Occipital lobe (tissue), 2 donors: ENCODE data around the gene COL25A1. TPM values are rescaled to one million over a fixed set of nuclear protein-coding genes. Genes with fewer than 3 reads are reported as not detected.
"Not testable (repeated sequence)": the region's sequence is repeated elsewhere in the genome, so short reads cannot be mapped to it uniquely, and the experiment has no call there.

Experiments
- DNase-seq: peaks from one replicate; lab custom pipeline; 2025; lab: John Stamatoyannopoulos, UW
- total RNA-seq: library from RNA; depleted of rRNA; stranded (reverse); fragments of >200 nt; gene quantifications from one replicate; pipeline ENCODE4 v1.2.3, GENCODE V29; 2014

Gene COL25A1
- total RNA-seq, 1 donor from 2014 or later: 6.4 TPM

DNA sequence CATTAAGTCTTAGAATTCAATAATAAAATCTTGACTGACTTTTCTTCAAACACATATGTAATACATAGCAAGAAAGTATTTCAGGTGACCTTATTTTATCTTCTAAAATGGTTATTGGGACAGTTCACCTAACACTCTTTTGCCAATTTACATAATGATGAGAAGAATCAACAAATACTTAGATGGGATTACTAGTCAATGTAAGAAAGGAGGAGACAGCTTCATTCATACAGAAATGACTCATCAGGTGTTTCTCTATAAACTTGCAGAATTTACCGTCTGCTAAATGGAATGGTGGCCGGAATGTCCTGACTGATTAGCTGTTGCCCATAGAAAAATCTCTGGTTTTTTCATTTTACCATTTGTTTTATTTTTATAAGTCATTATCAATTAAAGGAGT, 424.6 kb downstream of the COL25A1 start:
- no peak for DNase-seq

DNA sequence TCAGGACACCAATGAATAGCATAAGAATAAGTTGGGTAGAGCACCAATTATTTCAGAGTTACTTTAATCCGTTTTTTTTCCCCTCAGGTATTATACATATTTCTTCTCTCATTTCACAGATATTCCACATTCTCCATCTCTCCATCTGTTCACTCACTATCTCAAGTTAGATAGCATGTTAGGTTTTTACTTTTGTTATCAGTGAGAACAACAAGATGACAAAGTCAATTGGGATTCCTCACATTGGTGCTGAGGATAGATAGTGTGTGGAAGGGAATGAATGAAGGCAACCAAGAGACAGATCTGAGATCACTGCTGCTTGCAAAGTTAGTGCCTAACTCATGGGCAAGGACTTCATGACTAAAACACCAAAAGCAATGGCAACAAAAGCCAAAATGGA, 427.7 kb downstream of the COL25A1 start:
- DNase-seq: no peak

DNA sequence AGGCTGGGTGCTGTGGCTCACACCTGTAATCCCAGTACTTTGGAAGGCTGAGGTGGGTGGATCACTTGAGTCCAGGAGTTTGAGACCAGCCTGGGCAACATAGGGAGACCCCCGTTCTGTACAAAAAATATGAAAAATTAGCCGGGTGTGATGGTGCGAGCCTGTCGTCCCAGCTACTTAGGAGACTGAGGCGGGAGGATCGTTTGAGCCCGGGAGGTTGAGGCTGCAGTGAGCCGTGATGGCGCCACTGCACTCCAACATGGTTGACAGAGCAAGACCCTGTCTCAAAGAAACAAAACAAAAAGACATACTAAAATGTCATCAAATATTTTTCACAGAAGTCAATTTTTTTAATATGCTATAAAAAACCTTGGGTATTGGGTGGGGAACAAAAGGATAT, 432.5 kb downstream of the COL25A1 start:
- not testable (repeated sequence) for DNase-seq

DNA sequence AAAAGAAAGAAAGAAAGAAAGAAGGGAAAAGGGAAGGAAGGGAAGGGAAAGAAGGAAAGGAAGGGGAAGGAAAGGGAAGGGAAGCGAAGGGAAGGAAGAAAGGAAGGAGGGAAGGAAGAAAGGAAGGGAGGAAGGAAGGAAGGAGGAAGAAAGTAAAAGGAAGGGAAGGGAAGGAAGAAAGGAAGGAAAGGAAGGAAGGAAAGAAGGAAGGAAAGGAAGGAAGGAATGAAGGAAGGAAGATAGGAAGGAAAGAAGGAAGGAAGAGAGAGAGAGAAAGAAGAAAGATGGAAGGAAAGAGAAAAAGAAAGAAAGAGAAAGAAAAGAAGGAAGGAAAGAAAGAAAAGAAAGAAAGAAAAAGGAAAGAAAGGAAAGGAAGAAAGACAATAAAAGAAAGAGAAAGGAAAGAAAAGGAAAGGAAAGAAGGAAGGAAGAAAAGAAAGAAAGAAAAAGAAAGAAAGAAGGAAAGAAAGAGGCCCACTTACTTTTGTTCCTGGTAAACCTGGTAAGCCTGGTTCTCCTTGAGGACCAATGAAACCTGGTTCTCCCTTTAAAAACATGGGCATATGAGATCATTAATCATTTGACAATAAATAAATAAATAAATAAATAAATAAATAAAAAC, 433.7 kb downstream of the COL25A1 start:
- DNase-seq: no peak

DNA sequence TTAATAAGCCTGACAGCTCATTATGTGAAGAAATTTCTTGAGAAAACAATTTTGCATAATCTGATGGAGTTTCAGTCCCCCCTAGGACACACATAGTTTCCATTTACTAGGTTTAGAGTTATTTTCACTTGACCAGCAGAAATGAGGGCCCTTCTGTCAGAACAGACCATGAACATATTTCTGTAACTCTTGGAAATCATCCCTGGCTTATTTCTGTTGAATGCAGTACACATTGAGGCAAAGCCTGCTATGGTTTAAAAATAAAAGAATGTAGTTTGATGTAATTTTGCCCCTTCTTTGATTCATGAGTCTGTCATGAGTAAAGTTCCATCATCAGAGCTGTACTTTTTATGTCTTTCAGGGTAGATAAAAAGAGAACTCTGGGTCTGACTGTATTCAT, 435.0 kb downstream of the COL25A1 start:
- no peak for DNase-seq

DNA sequence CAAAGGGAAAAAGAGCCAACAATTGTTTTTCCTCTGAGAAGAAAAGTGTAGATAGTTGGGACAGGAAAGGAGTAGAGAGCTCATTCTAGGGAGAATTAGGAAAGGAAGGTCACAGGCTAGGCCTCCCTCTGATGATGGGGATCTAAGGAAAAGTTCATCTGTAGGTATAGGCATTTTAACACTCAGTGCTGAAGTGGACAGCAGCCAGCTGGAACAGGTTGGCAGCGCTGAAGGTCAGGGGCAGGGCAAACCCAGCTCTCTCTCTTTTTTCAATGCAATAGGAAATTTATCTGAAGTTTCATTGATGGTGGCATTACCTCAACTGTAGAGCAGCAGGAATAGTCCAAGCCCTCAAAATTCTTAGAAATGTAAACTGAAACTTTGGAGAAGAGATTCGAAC, 441.1 kb downstream of the COL25A1 start:
- no peak for DNase-seq

DNA sequence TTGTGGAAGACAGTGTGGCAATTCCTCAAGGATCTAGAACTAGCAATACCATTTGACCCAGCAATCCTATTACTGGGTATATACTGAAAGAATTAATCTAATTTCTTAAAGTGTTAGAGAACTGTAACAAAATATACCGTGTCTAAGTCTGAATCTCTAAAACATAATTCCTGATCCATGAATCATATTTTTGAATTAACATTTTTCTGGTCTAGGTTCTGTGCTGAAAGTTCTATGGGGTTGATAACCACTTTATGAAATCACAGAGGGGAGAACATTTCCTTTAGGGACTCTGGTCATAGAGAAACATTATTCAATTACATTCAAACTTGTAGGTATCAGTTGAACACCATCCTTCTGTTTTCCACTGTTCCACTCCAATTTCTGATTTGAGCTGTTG, 447.7 kb downstream of the COL25A1 start:
- DNase-seq: no peak

DNA sequence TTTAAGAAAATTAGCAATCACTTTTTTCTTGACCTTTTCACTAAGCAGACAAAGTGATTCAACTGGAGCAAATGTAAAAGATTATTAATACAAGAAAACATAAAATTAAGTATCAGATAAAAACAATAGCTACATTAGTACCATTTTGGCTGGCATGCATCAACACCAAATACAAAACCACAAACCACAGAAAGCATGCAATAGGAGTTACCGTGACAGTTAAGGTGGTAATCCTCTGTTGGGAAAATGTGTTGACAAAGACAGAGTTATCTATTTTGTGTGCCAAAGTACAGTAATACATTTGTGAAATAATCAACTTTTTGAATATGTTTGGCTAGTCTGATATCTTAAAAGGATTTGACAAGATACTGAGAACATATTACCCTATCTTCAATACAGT, 449.8 kb downstream of the COL25A1 start:
- no peak for DNase-seq

DNA sequence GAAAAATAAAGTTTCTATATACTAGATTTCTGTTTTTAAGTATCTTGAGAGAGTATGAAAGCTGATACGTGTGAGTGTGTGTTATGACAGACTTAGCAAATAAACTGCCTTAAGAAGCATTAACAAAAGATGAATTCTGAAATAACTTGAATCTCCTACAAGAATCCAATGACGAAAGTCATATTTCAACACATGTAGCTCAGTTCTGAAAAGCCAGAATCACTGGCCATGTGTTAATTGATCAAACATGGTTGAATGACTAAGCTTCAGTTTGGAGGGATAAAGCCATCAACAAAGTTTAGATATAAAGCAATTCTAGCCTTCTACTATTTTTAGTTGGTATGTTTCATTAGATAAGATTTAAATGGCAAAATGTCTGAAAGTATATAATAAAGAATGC, 451.1 kb downstream of the COL25A1 start:
- DNase-seq: no peak

DNA sequence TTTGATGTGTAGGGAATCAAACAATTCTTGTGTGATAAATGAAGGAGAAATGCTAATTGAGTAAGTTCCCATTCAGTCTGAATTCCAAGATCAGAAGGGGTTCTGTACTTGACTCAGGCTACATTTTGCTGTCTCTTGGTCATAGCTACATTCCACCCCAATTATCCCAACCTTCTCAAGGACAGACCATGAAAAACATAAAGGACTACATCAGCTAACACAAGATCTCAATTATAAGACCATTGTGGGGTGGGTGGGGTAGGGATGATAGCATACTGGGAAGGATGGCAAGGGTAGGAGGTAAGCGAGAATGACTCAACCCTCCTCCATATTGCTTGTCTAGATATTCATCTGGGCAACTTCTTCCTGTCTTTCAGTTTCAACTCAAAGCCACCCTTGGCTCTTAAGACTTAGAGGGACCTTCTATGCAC, 452.2 kb downstream of the COL25A1 start:
- DNase-seq: no peak

DNA sequence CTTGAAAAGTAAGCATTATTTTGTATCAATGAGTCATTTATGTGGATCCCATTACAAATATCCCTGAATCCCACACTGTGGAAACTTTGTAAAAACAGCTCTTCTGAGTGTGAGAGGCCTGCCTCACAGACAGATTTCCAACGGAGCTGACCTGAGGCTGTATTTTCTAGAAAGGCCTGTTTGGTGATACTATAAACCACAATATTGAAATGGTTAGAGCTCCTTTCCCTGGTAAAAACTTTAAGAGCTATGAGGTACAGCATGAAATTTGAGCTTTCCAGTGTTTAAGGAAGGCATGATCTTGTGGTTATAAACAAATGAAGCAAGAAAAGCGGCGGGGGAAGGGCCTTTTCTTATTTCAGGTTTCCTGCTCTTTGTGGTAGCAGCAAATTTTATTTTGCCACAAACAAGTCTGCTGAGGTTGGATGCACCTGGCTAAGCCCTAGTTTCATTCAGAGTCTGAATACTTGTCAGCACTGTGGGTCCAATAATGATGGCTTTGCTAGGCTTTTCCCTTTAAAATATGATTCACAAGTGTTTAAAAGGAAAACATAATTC, 452.8 kb downstream of the COL25A1 start:
- DNase-seq: no peak

DNA sequence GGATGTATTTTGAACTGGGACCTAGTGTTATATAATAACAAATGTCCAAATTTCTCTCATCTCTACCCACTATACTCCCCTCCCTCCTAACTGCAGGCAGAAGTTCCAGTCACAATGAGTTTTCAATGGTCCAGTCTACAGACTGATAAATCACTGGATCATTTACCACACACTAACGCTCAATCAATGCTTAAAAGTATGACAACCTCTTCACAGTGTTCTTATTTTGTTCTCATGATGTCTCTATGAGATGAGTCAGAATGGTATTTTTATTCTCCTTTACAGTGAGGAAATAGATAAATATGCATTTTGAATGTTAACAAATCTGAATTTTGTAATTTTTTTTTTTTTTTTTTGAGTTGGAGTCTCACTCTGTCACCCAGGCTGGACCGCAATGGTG, 455.9 kb downstream of the COL25A1 start:
- DNase-seq: no peak

DNA sequence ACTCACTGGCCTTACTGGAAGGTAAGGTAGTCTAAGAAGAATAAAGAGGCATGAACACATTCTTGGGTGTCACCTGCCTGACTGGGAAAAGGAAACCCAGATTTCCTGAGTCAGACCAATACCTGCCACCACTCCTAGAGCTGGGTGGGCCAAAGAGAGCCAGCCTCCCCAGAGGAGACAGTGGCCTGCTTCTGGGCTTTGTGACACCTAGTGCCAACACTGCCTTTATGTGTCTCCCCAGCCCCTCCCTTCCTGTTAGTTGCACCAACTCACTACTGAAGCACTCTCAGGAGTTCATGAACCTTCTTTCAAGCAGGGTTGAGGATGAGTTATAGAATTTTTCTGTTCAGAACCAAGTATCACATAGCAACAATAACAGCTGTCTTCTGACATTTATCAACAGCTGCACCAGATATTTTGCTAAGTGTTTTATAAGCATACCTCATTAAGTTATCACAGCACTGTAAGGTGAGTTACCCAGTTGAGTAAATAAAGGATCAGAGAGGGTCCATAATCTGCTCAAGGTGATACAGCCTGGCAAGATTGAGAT, 462.0 kb downstream of the COL25A1 start:
- DNase-seq: no peak

DNA sequence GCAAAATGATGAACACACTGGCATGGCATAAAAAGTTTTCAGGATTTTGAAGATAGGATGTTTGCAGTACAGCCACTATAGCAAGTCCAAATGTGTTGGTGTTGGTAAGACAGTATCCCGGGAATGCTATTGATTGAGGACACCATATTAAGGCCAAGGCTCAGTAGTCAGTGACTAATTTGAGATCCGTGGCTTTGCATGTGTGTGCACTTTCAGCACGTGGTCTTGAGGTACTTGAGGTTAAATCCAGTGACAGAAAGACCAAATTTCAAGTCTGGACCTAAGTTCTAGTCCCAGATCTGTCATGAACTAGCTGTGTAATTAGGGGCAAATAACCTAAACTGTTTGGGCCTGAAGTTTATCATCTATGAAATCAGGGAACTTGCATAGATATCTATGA, 463.1 kb downstream of the COL25A1 start:
- DNase-seq: no peak

DNA sequence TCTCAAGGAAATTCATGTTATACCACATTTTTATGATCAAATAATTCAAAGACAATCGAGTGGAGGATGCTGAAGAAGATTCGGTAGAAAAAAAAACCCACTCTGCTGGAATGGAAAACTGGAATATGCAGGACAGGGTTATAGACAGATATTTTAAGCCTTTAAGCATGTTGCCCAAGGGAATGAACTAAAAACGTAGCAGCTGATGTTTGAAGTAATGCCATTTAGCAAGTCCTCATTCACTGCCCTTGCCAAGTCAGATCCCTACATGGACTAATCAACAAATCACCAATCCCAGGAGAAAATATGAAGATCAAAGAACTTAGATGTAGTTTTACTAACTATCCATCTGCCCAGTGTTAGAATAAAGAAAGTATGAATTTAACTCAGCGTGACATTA, 464.0 kb downstream of the COL25A1 start:
- no peak for DNase-seq

DNA sequence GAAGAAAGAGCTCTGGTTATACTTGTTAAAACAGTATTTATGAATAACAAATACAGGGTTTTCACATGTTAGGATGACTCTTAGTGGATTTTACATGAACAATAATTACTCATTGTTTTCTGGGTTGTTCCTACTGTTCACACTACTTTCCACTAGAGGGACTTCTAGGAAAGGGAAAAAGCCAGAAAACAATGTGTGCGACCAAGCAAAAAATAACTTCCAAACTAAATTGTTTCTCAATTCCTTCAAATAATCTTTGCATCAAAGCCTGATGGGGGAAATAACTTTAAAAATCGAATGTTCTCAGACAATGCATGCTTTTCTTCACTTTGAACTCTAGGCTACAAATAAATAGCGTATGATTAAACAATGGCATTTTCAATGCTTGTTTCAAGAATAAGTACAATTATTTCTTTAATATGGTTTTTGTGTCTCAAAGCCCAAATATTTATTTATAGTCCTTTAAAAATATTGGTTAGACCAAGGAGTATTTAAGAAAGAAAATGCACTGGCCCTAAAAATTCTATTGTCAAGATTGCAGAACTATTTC, 467.5 kb downstream of the COL25A1 start:
- no peak for DNase-seq

DNA sequence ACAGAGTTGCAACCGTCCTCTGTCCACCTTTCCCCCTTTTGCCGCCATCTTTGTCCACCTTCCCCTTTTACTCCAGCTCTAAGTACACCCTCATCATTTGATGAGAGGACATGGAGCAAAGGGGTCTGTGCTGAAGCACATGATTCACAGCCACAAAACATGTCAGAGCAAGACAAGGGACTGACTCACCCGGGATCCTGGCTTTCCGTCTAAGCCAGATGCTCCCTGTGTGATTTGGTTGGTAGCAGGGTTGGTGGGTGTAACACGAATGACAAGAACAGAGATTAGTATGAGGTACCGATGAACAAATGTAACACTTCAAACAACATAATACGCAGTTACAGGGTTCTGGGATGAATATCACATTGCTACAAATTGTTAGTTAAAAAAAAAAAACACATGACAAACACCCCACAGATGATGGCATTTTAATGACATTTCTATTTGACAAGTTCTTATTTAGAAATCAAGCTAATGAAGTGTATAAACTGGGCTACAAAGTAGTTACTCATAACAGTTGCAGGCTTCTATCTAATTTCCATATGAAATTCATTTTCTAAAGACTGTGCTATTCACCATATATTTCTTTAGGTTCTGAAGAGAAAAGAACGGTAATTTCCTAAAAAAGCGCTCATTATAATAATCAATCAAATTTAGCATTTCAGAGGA, 468.2 kb downstream of the COL25A1 start:
- no peak for DNase-seq

DNA sequence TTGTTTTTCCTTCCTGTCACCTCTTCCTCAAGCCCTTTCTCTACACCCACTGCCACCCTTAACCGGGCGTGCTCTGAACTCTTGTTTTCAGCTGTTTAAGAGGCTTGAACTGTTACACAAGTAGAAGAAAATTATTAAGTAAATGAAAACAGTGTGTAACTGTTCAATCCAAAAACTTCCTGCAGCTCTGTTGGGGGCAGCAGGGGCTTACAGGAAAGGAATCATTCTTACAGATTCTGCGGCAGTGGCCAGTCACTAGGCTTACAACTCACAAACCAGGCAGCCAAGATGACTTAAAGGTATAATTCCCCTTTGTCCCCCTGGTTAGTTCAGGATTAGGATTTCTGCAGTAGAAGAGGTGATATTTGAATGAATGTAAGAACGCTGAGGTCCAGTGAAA, 469.4 kb downstream of the COL25A1 start:
- DNase-seq: no peak

DNA sequence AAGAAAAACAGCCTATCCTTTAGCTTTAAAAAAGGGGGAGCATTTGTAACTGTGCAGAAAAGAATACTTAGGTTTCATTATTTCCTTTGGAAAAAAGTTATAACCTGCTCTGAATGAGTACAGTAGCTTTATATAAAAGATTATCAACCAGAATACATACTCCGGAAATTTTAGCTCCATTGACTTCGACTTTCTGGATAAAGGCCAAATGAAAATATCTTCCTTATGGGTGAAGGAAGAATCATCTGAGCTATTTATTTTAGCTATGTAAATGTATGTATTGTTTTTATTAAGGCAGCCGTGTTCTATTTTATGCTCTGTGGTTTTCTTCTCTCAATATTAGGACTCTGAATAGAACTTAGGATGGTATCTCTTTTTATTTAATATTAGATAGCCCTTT, 470.6 kb downstream of the COL25A1 start:
- DNase-seq: no peak

DNA sequence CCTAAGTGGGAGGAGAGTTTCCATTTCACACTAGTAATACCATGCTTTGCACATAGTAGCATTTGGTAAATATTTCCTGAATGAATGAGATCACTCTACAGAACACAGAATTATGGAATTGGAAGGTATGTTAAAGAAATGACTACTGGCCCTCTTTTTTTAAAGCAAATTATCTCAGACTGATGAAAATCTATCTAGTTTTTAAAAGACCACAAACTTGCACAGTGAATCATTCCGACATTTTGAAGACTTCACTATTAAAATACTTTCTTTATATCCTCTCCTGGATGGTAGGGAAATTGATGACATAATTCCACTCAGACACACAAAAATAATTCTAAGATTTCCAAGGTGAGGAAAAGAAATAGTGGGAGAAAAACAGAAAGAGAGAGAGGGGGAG, 471.2 kb downstream of the COL25A1 start:
- no peak for DNase-seq

DNA sequence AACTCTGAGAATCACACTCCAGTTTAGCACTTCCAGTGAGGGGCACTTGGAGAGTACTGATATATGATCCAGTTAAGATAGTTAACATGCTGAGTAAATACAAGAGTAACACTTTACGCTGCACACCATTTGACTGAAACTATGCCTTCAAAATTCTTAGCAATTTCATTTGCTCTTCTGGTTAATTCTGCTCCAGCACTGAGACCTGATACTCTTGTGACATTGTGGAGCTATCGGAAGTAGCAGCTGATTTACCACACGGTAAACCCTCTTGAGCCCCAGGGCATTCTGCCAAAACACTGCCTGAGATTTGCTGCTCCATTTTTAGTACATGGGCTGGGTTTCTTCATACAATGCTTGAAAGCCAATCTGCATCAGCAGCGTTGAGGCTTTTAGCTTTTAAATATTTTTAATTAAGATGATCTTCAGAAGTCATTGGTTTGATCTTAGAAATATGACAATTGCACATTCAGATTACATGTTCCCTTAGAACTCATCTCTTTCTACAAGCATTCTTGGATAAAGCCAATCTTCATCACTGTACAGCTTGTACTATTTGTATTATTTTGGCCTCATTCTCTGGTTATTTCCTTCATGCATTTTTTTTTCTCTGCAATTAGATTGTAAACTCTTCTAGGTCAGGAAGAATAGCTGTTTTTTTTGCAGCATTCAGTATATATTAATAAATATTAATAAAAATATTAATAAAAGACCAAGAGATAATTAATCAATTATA, 471.8 kb downstream of the COL25A1 start:
- no peak for DNase-seq

DNA sequence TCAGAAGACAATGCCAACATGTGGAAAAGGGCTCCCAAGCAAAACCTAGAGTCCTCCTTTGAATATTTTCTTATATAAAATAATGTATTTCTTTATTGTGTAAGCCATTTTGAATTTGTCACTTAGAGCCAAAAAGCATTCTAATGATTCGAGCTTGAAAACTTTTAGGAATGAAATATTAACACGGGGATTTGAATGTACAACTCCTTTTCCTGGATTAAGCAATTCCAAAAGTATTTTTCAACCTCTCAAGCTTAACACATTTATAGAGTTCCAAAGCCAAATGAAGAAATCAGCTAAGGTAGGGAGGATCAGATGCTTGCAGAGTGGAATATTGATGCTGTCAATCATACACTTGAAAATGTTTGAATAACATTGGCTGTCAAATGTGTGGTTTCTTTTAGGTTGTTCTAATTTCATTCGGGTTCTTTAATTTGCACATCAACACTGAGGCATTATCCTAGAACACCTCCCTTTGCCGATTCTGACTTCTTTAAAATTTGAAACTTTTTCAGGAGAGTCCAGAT, 472.4 kb downstream of the COL25A1 start:
- DNase-seq: no peak
